Left ventricle myocardium inferior (tissue), 1 donor: Measurements from ENCODE around the gene COBL. TPM values are rescaled to one million over a fixed set of nuclear protein-coding genes. Genes with fewer than 3 reads are reported as not detected.

Source experiments
- DNase-seq: peaks from one replicate; pipeline ENCODE4 v3.0.0-alpha.2; 2020
- H3K27ac ChIP-seq: fragments of 200-600 bp; replicated peaks from 2 replicates; pipeline ENCODE4 v1.8.0; 2021
- H3K27me3 ChIP-seq: fragments of 200-600 bp; 2 replicates; pipeline ENCODE4 v1.8.0; 2021; ENCODE audit warnings: low read depth
- H3K36me3 ChIP-seq: fragments of 200-600 bp; 2 replicates; pipeline ENCODE4 v1.8.0; 2021
- H3K4me1 ChIP-seq: fragments of 200-600 bp; 2 replicates; pipeline ENCODE4 v1.8.0; 2021
- H3K4me3 ChIP-seq: fragments of 200-600 bp; 2 replicates; pipeline ENCODE4 v1.8.0; 2021; ENCODE audit warnings: mild to moderate bottlenecking, moderate library complexity
- H3K9me3 ChIP-seq: fragments of 200-600 bp; replicated peaks from 2 replicates; pipeline ENCODE4 v1.8.0; 2021
- intact Hi-C: fragments of 100-400 bp; cut with micrococcal nuclease; formaldehyde crosslinking; loops from one replicate; pipeline ENCODE4 v1.11.0; 2022
- total RNA-seq: library from RNA; stranded (reverse); fragmentation: NEBNext Ultra II Directional; extraction: Animal tissue kit (Norgen Biotek cat#: 25700); gene quantifications from one replicate; pipeline ENCODE4 v1.2.1, GENCODE V29; 2021
- TF ChIP-seq, protein P1 (sequence below): fragments of 200-600 bp; IDR thresholded peaks from 2 replicates; pipeline ENCODE4 v1.8.0; 2021; ENCODE audit warnings: antibody characterized with exemption, mild to moderate bottlenecking, borderline replicate concordance
- donor health status: DM: no; HTN: yes; CAD: no; lungs with severe emphysema.

COBL gene
- total RNA-seq, 1 donor from 2014 or later, result 77.1 TPM

DNA sequence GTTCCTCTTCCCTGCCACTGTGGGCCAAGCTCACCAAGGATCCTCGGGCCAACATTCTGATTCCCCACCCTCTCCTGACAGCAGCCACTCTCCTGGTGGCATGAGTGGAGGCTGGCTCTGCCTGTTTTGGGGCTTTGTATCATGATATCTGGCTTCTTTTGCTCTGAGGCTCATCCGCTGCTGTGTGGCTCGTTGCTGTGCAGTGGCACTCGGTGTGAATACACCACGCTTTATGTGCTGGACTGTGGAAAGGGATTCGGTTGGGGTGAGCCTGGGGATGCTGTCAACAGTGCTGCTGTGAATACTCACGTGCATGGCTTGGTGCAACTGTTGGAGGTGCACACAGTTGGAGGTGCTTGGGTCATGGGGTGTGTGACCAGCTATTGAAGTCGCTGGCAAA is 208.5 kb downstream of the COBL start:
- no peaks in the 10 kb centered on the region for H3K9me3 ChIP-seq
- no peak for DNase-seq
- intact Hi-C loops, result no loop called here
- H3K27me3 ChIP-seq, result no peaks in the 10 kb centered on the region
- no peak overlapping the region for H3K27ac ChIP-seq
- H3K4me1 ChIP-seq, result peaks cover 7% of the 10 kb centered on the region
- TF ChIP-seq, protein P1, sequence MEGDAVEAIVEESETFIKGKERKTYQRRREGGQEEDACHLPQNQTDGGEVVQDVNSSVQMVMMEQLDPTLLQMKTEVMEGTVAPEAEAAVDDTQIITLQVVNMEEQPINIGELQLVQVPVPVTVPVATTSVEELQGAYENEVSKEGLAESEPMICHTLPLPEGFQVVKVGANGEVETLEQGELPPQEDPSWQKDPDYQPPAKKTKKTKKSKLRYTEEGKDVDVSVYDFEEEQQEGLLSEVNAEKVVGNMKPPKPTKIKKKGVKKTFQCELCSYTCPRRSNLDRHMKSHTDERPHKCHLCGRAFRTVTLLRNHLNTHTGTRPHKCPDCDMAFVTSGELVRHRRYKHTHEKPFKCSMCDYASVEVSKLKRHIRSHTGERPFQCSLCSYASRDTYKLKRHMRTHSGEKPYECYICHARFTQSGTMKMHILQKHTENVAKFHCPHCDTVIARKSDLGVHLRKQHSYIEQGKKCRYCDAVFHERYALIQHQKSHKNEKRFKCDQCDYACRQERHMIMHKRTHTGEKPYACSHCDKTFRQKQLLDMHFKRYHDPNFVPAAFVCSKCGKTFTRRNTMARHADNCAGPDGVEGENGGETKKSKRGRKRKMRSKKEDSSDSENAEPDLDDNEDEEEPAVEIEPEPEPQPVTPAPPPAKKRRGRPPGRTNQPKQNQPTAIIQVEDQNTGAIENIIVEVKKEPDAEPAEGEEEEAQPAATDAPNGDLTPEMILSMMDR, result no peak
- H3K4me3 ChIP-seq, result no peak overlapping the region
- H3K36me3 ChIP-seq, result no peaks in the 10 kb centered on the region

DNA sequence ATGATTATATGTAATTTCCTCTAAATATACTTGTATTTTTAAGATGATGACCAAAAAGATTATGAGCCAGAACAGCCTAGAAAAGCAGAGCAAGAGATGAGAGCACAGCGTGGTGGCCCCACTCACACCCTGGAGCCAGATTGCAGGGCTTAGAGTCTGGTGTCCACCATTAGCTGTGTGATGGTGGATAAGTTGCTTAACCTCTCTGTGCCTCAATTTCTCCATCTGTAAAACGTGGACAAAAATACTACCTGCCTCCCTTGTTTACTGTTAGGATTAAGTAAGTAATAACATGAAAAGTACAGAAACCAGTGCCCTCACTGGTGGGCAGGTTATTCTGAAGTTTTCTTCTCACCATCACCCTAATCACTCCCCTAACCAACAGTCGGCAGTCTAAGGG is 212.3 kb downstream of the COBL start:
- peaks cover 14% of the 10 kb centered on the region for H3K4me1 ChIP-seq
- H3K36me3 ChIP-seq, result no peaks in the 10 kb centered on the region
- no peak overlapping the region for H3K27ac ChIP-seq
- TF ChIP-seq, protein P1, result no peak
- H3K4me3 ChIP-seq, result no peak overlapping the region
- H3K9me3 ChIP-seq, result no peaks in the 10 kb centered on the region
- intact Hi-C loops, result no loop called here
- no peak for DNase-seq
- H3K27me3 ChIP-seq, result no peaks in the 10 kb centered on the region

DNA sequence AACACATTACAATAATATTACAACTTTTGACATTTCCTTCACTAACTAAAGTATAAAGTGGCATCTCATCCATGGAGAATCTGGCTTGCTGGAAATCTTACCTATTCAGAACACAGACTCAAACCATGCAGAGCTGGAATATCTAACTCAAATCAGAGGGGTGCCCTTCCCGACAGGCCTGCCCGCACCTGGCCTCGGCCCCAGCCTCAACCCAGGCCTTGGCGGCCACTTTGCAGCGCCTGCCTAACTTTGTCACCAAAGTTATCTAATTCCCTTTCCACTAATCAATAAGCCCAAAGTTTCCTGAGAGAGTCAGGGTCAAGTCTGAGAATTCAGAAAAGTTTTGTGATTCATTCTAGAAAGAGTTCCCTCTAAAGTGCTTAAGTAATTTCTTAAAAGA is 212.9 kb downstream of the COBL start:
- intact Hi-C loops, result no loop called here
- TF ChIP-seq, protein P1, result no peak
- Histone ChIP-seq H3K27me3 (no peaks in the 10 kb centered on the region), H3K36me3 (no peaks in the 10 kb centered on the region), H3K4me3 (no peak overlapping the region), H3K27ac (no peak overlapping the region), H3K9me3 (peaks cover 5% of the 10 kb centered on the region), H3K4me1 (peaks cover 14% of the 10 kb centered on the region)
- no peak for DNase-seq

DNA sequence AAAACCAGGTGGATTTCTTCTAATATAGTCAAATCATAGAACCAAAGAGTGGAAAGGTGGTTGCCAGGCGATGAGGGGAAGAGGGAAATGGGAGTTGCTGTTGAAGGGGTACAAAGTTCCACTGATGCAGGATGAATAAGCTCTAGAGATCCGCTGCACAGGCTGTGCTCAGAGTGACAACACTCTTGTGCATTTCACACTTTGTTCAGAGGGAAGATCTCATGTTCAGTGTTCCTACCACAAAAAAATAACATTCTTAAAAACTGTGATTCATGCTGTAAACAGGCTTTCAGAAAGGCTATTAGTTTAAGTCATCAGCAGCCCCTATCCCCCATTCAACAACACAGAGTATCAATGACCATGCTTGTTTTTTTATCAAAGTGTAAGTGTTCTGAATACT is 213.8 kb downstream of the COBL start:
- Histone ChIP-seq H3K4me3 (no peak overlapping the region), H3K9me3 (peaks cover 13% of the 10 kb centered on the region), H3K36me3 (no peaks in the 10 kb centered on the region), H3K27ac (no peak overlapping the region), H3K27me3 (no peaks in the 10 kb centered on the region), H3K4me1 (peaks cover 11% of the 10 kb centered on the region)
- DNase-seq, result no peak
- TF ChIP-seq, protein P1, result no peak
- intact Hi-C loops, result no loop called here

DNA sequence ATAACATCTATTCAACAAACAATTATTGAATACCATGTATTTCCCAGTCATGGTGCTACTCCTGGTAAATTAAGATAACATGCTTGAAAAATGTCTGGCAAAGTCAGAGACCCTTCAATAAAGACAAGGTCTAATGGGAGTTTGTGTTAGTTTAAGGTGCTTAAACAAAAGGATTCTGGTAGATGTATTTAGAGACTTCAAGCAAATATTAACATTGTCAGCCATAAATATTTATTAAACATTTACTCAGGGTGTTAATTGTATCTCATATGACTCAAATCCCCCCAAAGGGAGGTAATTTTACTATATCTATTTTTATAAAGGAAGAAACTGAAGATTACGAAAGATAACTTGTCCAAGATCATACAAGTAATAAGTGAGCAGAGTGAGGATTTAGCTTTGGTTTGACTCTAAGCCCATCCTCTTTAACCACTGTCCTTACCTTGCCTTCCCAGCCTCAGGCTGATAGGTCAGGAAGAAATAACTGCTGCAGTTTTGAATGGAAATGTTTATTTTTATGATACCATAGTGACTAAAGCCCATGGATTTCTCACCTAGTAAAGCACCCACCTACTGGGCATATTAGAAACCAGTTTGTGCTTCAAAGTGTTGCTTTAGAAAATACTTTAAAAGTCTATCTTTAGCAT is 215.4 kb downstream of the COBL start:
- no peak overlapping the region for H3K27ac ChIP-seq
- H3K9me3 ChIP-seq, result peaks cover 25% of the 10 kb centered on the region
- intact Hi-C loops, result no loop called here
- no peaks in the 10 kb centered on the region for H3K36me3 ChIP-seq
- no peak for DNase-seq
- no peak overlapping the region for H3K4me3 ChIP-seq
- TF ChIP-seq, protein P1, result no peak
- H3K4me1 ChIP-seq, result peaks cover 7% of the 10 kb centered on the region
- H3K27me3 ChIP-seq, result no peaks in the 10 kb centered on the region
